HuH-7.5 (cell line): ENCODE measurements around the gene OIT3.
"Not testable (repeated sequence)": the region's sequence is repeated elsewhere in the genome, so short reads cannot be mapped to it uniquely, and the experiment has no call there.

ENCODE experiments used
- DNase-seq: peaks from one replicate; pipeline ENCODE4 v3.0.0; 2011; ENCODE audit warnings: low spot score

OIT3 gene

GRCh38 chr10:72903941-72904446, 10.5 kb downstream of the OIT3 start:
- DNase-seq: not testable (repeated sequence)

- no peak for DNase-seq
Observed at GRCh38 chr10:72904806-72905205, 11.3 kb downstream of the OIT3 start.

GRCh38 chr10:72906446-72906845, 12.9 kb downstream of the OIT3 start:
- DNase-seq: no peak

GRCh38 chr10:72910705-72911104, 17.2 kb downstream of the OIT3 start:
- DNase-seq: no peak

GRCh38 chr10:72911758-72912157, 18.2 kb downstream of the OIT3 start:
- DNase-seq: no peak

GRCh38 chr10:72912736-72913135, 19.2 kb downstream of the OIT3 start:
- DNase-seq: no peak

- no peak for DNase-seq
Observed at GRCh38 chr10:72913287-72913686, 19.7 kb downstream of the OIT3 start.

- not testable (repeated sequence) for DNase-seq
Observed at GRCh38 chr10:72917201-72917600, 23.7 kb downstream of the OIT3 start.

GRCh38 chr10:72917803-72918332, 24.3 kb downstream of the OIT3 start:
- DNase-seq: not testable (repeated sequence)

GRCh38 chr10:72918352-72918751, 24.8 kb downstream of the OIT3 start:
- no peak for DNase-seq

- DNase-seq: not testable (repeated sequence)
Observed at GRCh38 chr10:72921147-72921683, 27.7 kb downstream of the OIT3 start.

- DNase-seq: no peak
Observed at GRCh38 chr10:72924351-72924750, 30.8 kb downstream of the OIT3 start.

- DNase-seq: no peak
Observed at GRCh38 chr10:72925951-72926465, 32.5 kb downstream of the OIT3 start.

- DNase-seq: no peak
Observed at GRCh38 chr10:72927485-72927884, 33.9 kb downstream of the OIT3 start.

GRCh38 chr10:72928798-72929197, 35.3 kb downstream of the OIT3 start:
- DNase-seq: no peak

- no peak for DNase-seq
Observed at GRCh38 chr10:72930276-72930675, 36.7 kb downstream of the OIT3 start.

- no peak for DNase-seq
Observed at GRCh38 chr10:72932259-72933015, 38.9 kb downstream of the OIT3 start.

- no peak for DNase-seq
Observed at GRCh38 chr10:72935361-72935760, 41.8 kb downstream of the OIT3 start.

- DNase-seq: no peak
Observed at GRCh38 chr10:72943498-72944234, 50.1 kb downstream of the OIT3 start.

- DNase-seq: no peak
Observed at GRCh38 chr10:72946963-72947362, 53.4 kb downstream of the OIT3 start.

GRCh38 chr10:72948762-72949161, 55.2 kb downstream of the OIT3 start:
- no peak for DNase-seq

- DNase-seq: no peak
Observed at GRCh38 chr10:72951760-72952159, 58.2 kb downstream of the OIT3 start.

- DNase-seq: no peak
Observed at GRCh38 chr10:72952189-72952588, 58.6 kb downstream of the OIT3 start.
